ENCODE data around the gene EXOC4.

DNA sequence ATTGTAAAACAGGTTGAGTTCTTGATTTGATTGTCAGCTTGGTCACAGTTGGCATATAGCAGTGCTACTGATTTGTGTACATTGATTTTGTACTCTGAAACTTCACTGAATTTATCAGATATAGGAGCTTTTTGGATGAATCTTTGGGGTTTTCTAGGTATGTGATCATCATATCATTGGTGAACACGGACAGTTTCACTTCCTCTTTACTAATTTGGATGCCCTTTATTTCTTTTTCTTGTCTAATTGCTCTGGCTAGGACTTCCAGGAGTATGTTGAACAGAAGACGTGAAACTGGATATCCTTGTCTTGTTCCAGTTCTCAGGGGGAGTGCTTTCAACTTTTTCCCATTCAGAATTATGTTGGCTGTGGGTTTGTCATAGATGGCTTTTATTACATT is 86.9 kb downstream of the EXOC4 start:
- TF ChIP-seq ZSCAN29 (CRISPR knock-in tag; conservative IDR thresholded peaks at IDR 0.05) (no peak), ZNF432 (CRISPR knock-in tag; IDR thresholded peaks at IDR 0.05; ENCODE audit: borderline replicate concordance) (no peak), TCF7L2 (IDR thresholded peaks at IDR 0.05; ENCODE audit: low read depth, low read length) (no peak), TEAD2 (CRISPR knock-in tag; IDR thresholded peaks at IDR 0.05) (no peak), FIP1L1 (IDR thresholded peaks at IDR 0.05; ENCODE audit: borderline replicate concordance, insufficient read depth, low read depth, low read length) (no peak), SP1 (IDR thresholded peaks at IDR 0.05) (no peak), SP1 (CRISPR knock-in tag; IDR thresholded peaks at IDR 0.05) (no peak)

Measured in HepG2 (cell line).